Epithelial cell of proximal tubule (primary cell): ENCODE results near the gene NGFR. TPM values are rescaled to one million over a fixed set of nuclear protein-coding genes. Genes with fewer than 3 reads are reported as not detected.

ENCODE experiments used
- DNase-seq: peaks from one replicate; pipeline ENCODE4 v3.0.0-alpha.2; 2011; ENCODE audit warnings: low read depth
- H3K4me3 ChIP-seq: 2 replicates; pipeline ENCODE4 v1.5.1; 2011; ENCODE audit warnings: low read depth, mild to moderate bottlenecking, low read length
- total RNA-seq: library from RNA; depleted of rRNA; stranded (reverse); fragments of >200 nt; gene quantifications from 2 replicates; pipeline ENCODE4 v1.2.3, GENCODE V29; 2015
- TF ChIP-seq, protein P1 (sequence below): conservative IDR thresholded peaks from 2 replicates; pipeline ENCODE4 v1.5.1; 2012; ENCODE audit warnings: low read depth, mild to moderate bottlenecking, low read length

The NGFR gene
- total RNA-seq, 1 donor from 2014 or later: not detected

DNA sequence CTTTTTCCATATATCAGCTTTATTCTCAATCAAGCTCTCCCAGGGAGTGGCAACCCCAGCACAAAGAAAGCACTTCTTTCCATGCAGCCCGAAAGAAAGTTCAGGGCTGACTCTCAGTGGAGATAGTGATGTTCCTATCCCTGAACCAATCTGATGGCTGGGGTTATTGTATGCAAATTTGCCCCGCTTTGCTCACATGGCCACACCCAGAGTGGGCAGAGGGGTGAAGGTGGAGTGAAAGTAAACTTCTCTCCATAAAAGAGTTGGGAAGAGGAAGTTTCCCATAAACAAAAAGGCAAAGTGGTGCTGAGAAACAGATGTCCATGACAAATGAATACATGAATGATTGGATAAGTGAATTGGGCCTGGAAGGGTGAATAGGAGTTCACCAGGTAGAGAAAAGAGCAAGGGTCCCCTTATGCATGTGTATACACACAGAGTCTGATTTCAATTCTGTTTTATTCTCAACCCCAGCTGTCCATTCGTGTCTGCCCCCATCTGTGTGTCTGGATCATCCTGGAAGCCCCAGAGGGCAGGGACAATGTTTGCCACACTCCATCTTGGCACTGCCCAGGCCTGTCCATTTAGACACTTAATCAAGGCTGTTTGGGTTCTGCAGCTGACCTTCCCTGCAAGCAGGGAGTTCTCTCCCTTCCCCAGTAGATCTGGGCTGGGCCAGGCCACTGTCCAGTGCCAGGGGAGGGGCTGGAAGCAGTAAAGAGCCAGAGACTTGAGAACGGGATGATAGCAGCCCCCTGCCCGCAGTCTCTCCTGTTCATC is 14.1 kb upstream of the NGFR start:
- no peak for DNase-seq
- TF ChIP-seq, protein P1, sequence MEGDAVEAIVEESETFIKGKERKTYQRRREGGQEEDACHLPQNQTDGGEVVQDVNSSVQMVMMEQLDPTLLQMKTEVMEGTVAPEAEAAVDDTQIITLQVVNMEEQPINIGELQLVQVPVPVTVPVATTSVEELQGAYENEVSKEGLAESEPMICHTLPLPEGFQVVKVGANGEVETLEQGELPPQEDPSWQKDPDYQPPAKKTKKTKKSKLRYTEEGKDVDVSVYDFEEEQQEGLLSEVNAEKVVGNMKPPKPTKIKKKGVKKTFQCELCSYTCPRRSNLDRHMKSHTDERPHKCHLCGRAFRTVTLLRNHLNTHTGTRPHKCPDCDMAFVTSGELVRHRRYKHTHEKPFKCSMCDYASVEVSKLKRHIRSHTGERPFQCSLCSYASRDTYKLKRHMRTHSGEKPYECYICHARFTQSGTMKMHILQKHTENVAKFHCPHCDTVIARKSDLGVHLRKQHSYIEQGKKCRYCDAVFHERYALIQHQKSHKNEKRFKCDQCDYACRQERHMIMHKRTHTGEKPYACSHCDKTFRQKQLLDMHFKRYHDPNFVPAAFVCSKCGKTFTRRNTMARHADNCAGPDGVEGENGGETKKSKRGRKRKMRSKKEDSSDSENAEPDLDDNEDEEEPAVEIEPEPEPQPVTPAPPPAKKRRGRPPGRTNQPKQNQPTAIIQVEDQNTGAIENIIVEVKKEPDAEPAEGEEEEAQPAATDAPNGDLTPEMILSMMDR: no peak

GRCh38 chr17:49482144-49482817 is 12.8 kb upstream of the NGFR start:
- H3K4me3 ChIP-seq: no peak overlapping the region
- TF ChIP-seq, protein P1: no peak
- DNase-seq: no peak

More for the DNA sequence above, 14.1 kb upstream of the NGFR start:
- no peak overlapping the region for H3K4me3 ChIP-seq

- H3K4me3 ChIP-seq: no peak overlapping the region
These were observed 11.2 kb upstream of the NGFR start for GRCh38 chr17:49483599-49484509.

GRCh38 chr17:49484588-49484987 is 10.5 kb upstream of the NGFR start:
- TF ChIP-seq, protein P1: no peak
- no peak overlapping the region for H3K4me3 ChIP-seq
- no peak for DNase-seq

More at GRCh38 chr17:49483599-49484509, 11.2 kb upstream of the NGFR start:
- DNase-seq: no peak
- TF ChIP-seq, protein P1: no peak

DNA sequence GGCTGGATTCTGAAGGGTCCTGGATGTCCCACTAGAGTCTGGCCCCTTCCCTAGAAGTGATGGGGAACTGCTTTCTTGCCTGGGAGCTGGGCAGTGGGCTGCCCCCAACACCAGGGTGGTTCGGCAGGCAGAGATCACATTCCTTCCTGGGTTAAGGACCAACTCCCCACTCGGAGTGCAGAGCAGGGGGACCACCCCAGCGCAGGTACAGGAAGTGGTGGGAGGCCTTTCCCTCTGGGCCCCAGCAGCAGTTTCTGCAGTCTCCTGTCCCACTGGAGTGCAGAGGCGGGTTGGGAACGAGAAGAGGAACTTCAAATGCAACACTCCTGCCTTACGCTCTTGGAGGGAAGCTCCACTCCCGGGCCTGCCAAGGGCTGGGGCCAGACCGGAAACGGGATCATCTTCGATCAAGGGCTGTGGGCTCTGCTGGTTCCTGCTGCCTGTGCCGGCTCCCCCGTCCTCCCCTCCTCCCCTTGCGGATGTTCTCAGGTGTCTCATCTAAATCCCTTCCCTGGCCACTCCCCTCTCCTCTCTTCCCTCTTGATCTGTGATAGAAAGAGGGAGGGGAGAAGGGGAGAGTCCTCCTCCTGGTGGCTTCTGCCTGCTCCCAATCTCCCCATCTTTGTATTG is 9.0 kb upstream of the NGFR start:
- no peak for DNase-seq
- H3K4me3 ChIP-seq: no peak overlapping the region
- TF ChIP-seq, protein P1: no peak

DNA sequence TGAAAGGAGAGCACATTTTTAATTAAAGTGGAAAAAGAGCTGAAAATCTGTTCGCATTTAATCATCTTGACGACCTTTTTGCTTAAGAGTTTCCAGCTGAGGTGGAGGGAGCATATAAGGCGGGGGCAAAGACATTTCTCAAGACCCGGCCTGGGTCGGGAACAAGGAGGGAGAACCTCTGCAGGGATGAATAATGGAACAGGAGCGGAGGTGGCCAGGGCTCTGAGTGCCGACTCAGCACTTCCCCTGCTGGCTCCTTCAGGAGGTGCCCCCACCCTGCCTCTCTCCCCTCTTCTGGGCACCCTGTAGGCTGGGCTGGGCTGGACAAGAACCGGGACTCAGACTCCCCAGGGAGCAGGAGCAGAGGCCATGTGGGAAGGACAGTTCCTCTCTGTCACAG is 7.9 kb upstream of the NGFR start:
- TF ChIP-seq, protein P1: no peak
- no peak for DNase-seq
- H3K4me3 ChIP-seq: no peak overlapping the region
